Suprapubic skin (tissue), 4 donors: ENCODE measurements around the gene CEP135. TPM values are rescaled to one million over a fixed set of nuclear protein-coding genes. Genes with fewer than 3 reads are reported as not detected.
"Not testable (repeated sequence)": the region's sequence is repeated elsewhere in the genome, so short reads cannot be mapped to it uniquely, and the experiment has no call there.

Source experiments
- DNase-seq, 2 donors: peaks; one replicate each; pipeline ENCODE4 v3.0.0-alpha.2; 2019; ENCODE audit warnings: low spot score in 2 of 2
- H3K27ac ChIP-seq: fragments of 200-600 bp; sonication (generic); one replicate; pipeline ENCODE4 v1.5.1; 2019
- H3K27me3 ChIP-seq: fragments of 200-600 bp; sonication (generic); one replicate; pipeline ENCODE4 v1.5.1; 2019
- H3K36me3 ChIP-seq: fragments of 200-600 bp; sonication (generic); one replicate; pipeline ENCODE4 v1.5.1; 2019
- H3K4me1 ChIP-seq: fragments of 200-600 bp; sonication (generic); one replicate; pipeline ENCODE4 v1.5.1; 2019
- H3K4me3 ChIP-seq: fragments of 200-600 bp; sonication (generic); one replicate; pipeline ENCODE4 v1.5.1; 2019; ENCODE audit warnings: mild to moderate bottlenecking
- H3K9me3 ChIP-seq: fragments of 200-600 bp; sonication (generic); one replicate; pipeline ENCODE4 v1.5.1; 2019
- EP300 ChIP-seq: sonication (generic); formaldehyde crosslinking; IDR thresholded peaks from one replicate; pipeline ENCODE4 v1.6.1; 2017; ENCODE audit warnings: antibody characterized with exemption
- POLR2A ChIP-seq, 2 donors: fragments of 450-650 bp; IDR thresholded peaks; one replicate each; pipeline ENCODE4 v1.6.1; 2017; ENCODE audit warnings: antibody characterized with exemption in 2 of 2, mild to moderate bottlenecking in 2 of 2, moderate library complexity in 2 of 2
- POLR2AphosphoS5 ChIP-seq, 3 donors: sonication (generic); formaldehyde crosslinking; IDR thresholded peaks; one replicate each; pipeline ENCODE4 v1.6.1; 2017; ENCODE audit warnings: antibody characterized with exemption in 3 of 3
- WGBS: methylation state at CpG from one replicate; pipeline ENCODE4 v1.1.5; 2018; 5-methylcytosine and 5-hydroxymethylcytosine counted together
- total RNA-seq, 4 donors: library from RNA; depleted of rRNA; stranded (reverse); fragments of >200 nt; gene quantifications; one replicate each; pipeline ENCODE4 v1.1.0, GENCODE V29; 2016
- TF ChIP-seq, protein P1 (sequence below), 2 donors: fragments of 200-600 bp in 1 of 2; fragments of 450-650 bp in 1 of 2; sonication (generic) in 1 of 2; IDR thresholded peaks; one replicate each; pipeline ENCODE4 v1.5.1; 2016 to 2019; ENCODE audit warnings: antibody characterized with exemption in 2 of 2, mild to moderate bottlenecking in 1 of 2, moderate library complexity in 1 of 2

CEP135 gene
- total RNA-seq, 4 donors from 2014 or later, result 3.1 to 16.1 (median 4.8) TPM

DNA sequence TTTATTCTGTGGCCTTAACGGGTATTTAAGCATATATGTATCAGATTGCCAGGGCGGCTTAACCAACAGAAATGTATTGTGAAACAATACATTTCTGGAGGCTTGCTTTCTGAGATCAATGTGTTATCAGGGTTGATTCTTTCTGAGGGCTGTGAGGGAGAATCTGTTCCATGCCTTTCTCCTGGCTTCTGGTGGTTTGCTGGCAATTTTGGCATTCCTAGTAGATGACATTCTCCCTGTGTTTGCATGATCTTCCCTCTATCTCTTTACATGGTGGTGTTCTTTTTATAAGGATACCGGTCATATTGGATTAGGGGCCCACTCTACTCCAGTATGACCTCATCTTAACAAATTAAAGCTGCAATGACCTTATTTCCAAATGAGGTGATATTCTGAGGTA lies 16.9 kb upstream of the CEP135 start:
- Histone ChIP-seq H3K9me3 (no peaks in the 10 kb centered on the region), H3K27ac (no peak overlapping the region), H3K27me3 (no peaks in the 10 kb centered on the region), H3K36me3 (no peaks in the 10 kb centered on the region), H3K4me1 (no peaks in the 10 kb centered on the region), H3K4me3 (no peak overlapping the region)
- WGBS, result 80% methylated on average over 3 of the region's 3 CpGs
- no peak for DNase-seq
- TF ChIP-seq, protein P1, sequence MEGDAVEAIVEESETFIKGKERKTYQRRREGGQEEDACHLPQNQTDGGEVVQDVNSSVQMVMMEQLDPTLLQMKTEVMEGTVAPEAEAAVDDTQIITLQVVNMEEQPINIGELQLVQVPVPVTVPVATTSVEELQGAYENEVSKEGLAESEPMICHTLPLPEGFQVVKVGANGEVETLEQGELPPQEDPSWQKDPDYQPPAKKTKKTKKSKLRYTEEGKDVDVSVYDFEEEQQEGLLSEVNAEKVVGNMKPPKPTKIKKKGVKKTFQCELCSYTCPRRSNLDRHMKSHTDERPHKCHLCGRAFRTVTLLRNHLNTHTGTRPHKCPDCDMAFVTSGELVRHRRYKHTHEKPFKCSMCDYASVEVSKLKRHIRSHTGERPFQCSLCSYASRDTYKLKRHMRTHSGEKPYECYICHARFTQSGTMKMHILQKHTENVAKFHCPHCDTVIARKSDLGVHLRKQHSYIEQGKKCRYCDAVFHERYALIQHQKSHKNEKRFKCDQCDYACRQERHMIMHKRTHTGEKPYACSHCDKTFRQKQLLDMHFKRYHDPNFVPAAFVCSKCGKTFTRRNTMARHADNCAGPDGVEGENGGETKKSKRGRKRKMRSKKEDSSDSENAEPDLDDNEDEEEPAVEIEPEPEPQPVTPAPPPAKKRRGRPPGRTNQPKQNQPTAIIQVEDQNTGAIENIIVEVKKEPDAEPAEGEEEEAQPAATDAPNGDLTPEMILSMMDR (IDR thresholded peaks at IDR 0.05), result no peak
- no peak for TF ChIP-seq EP300
- no peak for TF ChIP-seq POLR2A (IDR thresholded peaks at IDR 0.05)
- no peak for TF ChIP-seq POLR2AphosphoS5 (IDR thresholded peaks at IDR 0.05)

GRCh38 chr4:55932511-55932910 lies 16.2 kb upstream of the CEP135 start:
- Histone ChIP-seq H3K27me3 (no peaks in the 10 kb centered on the region), H3K27ac (no peak overlapping the region), H3K4me3 (no peak overlapping the region), H3K9me3 (no peaks in the 10 kb centered on the region), H3K36me3 (no peaks in the 10 kb centered on the region), H3K4me1 (no peaks in the 10 kb centered on the region)
- 85% methylated on average over 3 of the region's 3 CpGs for WGBS
- no peak for DNase-seq
- TF ChIP-seq EP300, result no peak
- no peak for TF ChIP-seq POLR2AphosphoS5 (IDR thresholded peaks at IDR 0.05)
- TF ChIP-seq, protein P1 (IDR thresholded peaks at IDR 0.05), result no peak
- TF ChIP-seq POLR2A (IDR thresholded peaks at IDR 0.05), result no peak

- no peaks in the 10 kb centered on the region for H3K9me3 ChIP-seq
- WGBS, result 96% methylated on average over 2 of the region's 2 CpGs
- DNase-seq, result no peak
- H3K27ac ChIP-seq, result no peak overlapping the region
- peaks cover 3% of the 10 kb centered on the region for H3K27me3 ChIP-seq
- H3K4me3 ChIP-seq, result no peak overlapping the region
- no peaks in the 10 kb centered on the region for H3K36me3 ChIP-seq
- TF ChIP-seq, protein P1 (IDR thresholded peaks at IDR 0.05), result no peak
- TF ChIP-seq POLR2A (IDR thresholded peaks at IDR 0.05) (no peak), EP300 (no peak), POLR2AphosphoS5 (IDR thresholded peaks at IDR 0.05) (no peak)
- no peaks in the 10 kb centered on the region for H3K4me1 ChIP-seq
These were observed 15.1 kb upstream of the CEP135 start for GRCh38 chr4:55933611-55934010.

- H3K27me3 ChIP-seq, H3K27ac ChIP-seq, H3K9me3 ChIP-seq, DNase-seq, H3K4me3 ChIP-seq, H3K36me3 ChIP-seq, H3K4me1 ChIP-seq: not testable (repeated sequence)
- WGBS, result 91% methylated on average over 6 of the region's 6 CpGs
These were observed 12.8 kb upstream of the CEP135 start for GRCh38 chr4:55935907-55936306.

DNA sequence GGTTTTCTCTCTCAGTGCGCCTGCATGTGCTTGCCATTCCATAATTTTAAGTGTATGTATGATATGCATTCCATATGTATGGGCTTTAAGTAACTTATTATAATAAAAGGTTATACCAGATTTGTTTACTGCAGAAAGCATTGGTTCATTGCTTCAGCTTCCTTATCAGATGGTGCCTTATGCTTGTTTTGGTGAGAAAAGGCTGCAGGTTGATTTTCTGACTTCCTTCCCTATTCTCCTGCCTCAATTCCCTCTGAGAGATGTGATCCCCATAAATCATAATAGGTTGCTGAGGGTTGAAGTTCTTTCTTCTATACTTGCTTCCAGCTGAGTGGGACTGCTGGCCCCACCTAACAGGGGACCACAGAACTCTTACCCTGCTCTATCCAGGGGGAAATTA lies 10.3 kb upstream of the CEP135 start:
- Histone ChIP-seq H3K27ac (no peak overlapping the region), H3K4me1 (no peaks in the 10 kb centered on the region), H3K9me3 (no peaks in the 10 kb centered on the region), H3K36me3 (no peaks in the 10 kb centered on the region), H3K4me3 (no peak overlapping the region), H3K27me3 (peaks cover 7% of the 10 kb centered on the region)
- WGBS, result 85% methylated on average over 1 of the region's 1 CpG
- DNase-seq, result no peak
- TF ChIP-seq, protein P1 (IDR thresholded peaks at IDR 0.05), result no peak
- TF ChIP-seq POLR2AphosphoS5 (IDR thresholded peaks at IDR 0.05) (no peak), POLR2A (IDR thresholded peaks at IDR 0.05) (no peak), EP300 (no peak)

DNA sequence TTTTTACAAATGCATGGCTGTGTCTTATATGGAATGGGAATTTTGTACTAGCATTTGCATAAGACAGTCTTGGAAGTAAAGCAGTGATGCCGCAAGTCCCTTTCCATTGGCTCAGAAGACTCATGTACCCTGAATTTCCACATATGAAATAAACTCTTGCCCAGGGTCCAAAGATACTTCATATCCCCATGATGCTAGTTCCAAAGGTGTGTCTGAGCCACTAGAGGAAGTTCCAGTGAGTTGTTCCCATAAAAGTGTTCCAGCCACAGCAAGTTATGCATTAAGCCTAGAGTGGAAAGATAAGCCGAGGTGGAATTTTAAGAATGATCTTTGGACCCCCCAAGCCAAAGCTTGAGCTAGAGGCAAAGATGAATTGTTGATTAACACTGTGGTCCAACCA lies 9.3 kb upstream of the CEP135 start:
- Histone ChIP-seq H3K27me3 (peaks cover 7% of the 10 kb centered on the region), H3K4me1 (no peaks in the 10 kb centered on the region), H3K36me3 (no peaks in the 10 kb centered on the region), H3K9me3 (no peaks in the 10 kb centered on the region), H3K27ac (no peak overlapping the region), H3K4me3 (no peak overlapping the region)
- no peak for TF ChIP-seq POLR2A (IDR thresholded peaks at IDR 0.05)
- TF ChIP-seq, protein P1 (IDR thresholded peaks at IDR 0.05), result no peak
- TF ChIP-seq POLR2AphosphoS5 (IDR thresholded peaks at IDR 0.05), result no peak
- TF ChIP-seq EP300, result no peak
- DNase-seq, result no peak
- WGBS, result 88% methylated on average over 2 of the region's 2 CpGs
